Measurements from ENCODE around the gene LRRK1. TPM values are rescaled to one million over a fixed set of nuclear protein-coding genes. Genes with fewer than 3 reads are reported as not detected.

Gene LRRK1
- total RNA-seq, 2 donors from 2014 or later: 18.6 to 20.3 TPM

GRCh38 chr15:100895721-100896120 is 23.4 kb upstream of the LRRK1 start:
- WGBS: 68% methylated on average over 13 of the region's 13 CpGs
- no peak for TF ChIP-seq CTCF (IDR thresholded peaks at IDR 0.05)
- no peak for TF ChIP-seq POLR2A (IDR thresholded peaks at IDR 0.05)
- no peak for TF ChIP-seq POLR2AphosphoS5 (IDR thresholded peaks at IDR 0.05)
- no peak for DNase-seq (ENCODE audit: low spot score)
- no peak overlapping the region for H3K4me3 ChIP-seq
- H3K9me3 ChIP-seq: no peaks in the 10 kb centered on the region
- peak overlapping the region; percentile 86 to 98 for H3K27ac ChIP-seq
- no peaks in the 10 kb centered on the region for H3K27me3 ChIP-seq (replicated peaks; ENCODE audit: insufficient read depth)
- no peaks in the 10 kb centered on the region for H3K36me3 ChIP-seq
- peaks cover 60% of the 10 kb centered on the region for H3K4me1 ChIP-seq (replicated peaks)
- intact Hi-C loops (cut with DNase I): no loop called here

GRCh38 chr15:100897221-100898151 is 21.7 kb upstream of the LRRK1 start:
- peak overlapping the region; percentile 86 to 98 for H3K27ac ChIP-seq
- H3K9me3 ChIP-seq: no peaks in the 10 kb centered on the region
- peaks cover 71% of the 10 kb centered on the region for H3K4me1 ChIP-seq (replicated peaks)
- DNase-seq (ENCODE audit: low spot score): peak; percentile 89
- WGBS: 64% methylated on average over 26 of the region's 26 CpGs
- H3K4me3 ChIP-seq: peak overlapping the region in 1 of 2 donors; percentile 18
- no peaks in the 10 kb centered on the region for H3K36me3 ChIP-seq
- TF ChIP-seq CTCF (IDR thresholded peaks at IDR 0.05) (no peak), POLR2A (IDR thresholded peaks at IDR 0.05) (no peak), POLR2AphosphoS5 (IDR thresholded peaks at IDR 0.05) (peak; percentile 81)
- intact Hi-C loops (cut with DNase I): no loop called here
- H3K27me3 ChIP-seq (replicated peaks; ENCODE audit: insufficient read depth): no peaks in the 10 kb centered on the region

GRCh38 chr15:100898152-100898490 is 21.0 kb upstream of the LRRK1 start:
- intact Hi-C loops (cut with DNase I): no loop called here
- no peak for DNase-seq (ENCODE audit: low spot score)
- WGBS: 56% methylated on average over 9 of the region's 9 CpGs
- Histone ChIP-seq H3K27ac (peak overlapping the region; percentile 86 to 98), H3K9me3 (no peaks in the 10 kb centered on the region), H3K4me3 (peak overlapping the region in 1 of 2 donors; percentile 18), H3K4me1 (replicated peaks) (peaks cover 71% of the 10 kb centered on the region), H3K36me3 (no peaks in the 10 kb centered on the region), H3K27me3 (replicated peaks; ENCODE audit: insufficient read depth) (no peaks in the 10 kb centered on the region)
- no peak for TF ChIP-seq POLR2A (IDR thresholded peaks at IDR 0.05)
- TF ChIP-seq CTCF (IDR thresholded peaks at IDR 0.05): no peak
- TF ChIP-seq POLR2AphosphoS5 (IDR thresholded peaks at IDR 0.05): no peak

- 72% methylated on average over 11 of the region's 11 CpGs for WGBS
- TF ChIP-seq CTCF (IDR thresholded peaks at IDR 0.05): no peak
- no peak for TF ChIP-seq POLR2AphosphoS5 (IDR thresholded peaks at IDR 0.05)
- no peak for TF ChIP-seq POLR2A (IDR thresholded peaks at IDR 0.05)
- Histone ChIP-seq H3K9me3 (no peaks in the 10 kb centered on the region), H3K36me3 (no peaks in the 10 kb centered on the region), H3K27me3 (replicated peaks; ENCODE audit: insufficient read depth) (no peaks in the 10 kb centered on the region), H3K4me3 (no peak overlapping the region), H3K4me1 (replicated peaks) (peaks cover 70% of the 10 kb centered on the region), H3K27ac (peak overlapping the region; percentile 86 to 98)
- no peak for DNase-seq (ENCODE audit: low spot score)
- intact Hi-C loops (cut with DNase I): no loop called here
Measured at GRCh38 chr15:100898661-100899462, 20.3 kb upstream of the LRRK1 start.

Measured in prostate gland (tissue), 2 donors.